HEK293 (cell line): ENCODE measurements around the gene HHIPL1.
A peak's percentile ranks its signal among the peaks of the same experiment; 100 is the strongest.

Source experiments
- CTCF ChIA-PET: fragments of 350-600 bp; formaldehyde crosslinking; extraction: SDS; loops from one replicate; lab custom pipeline; 2021; ENCODE audit warnings: antibody characterized with exemption; lab: Yijun Ruan, JAX
- POLR2A ChIA-PET: fragments of 300-600 bp; formaldehyde crosslinking; extraction: SDS; loops from one replicate; lab custom pipeline; 2020; ENCODE audit warnings: antibody characterized with exemption, inconsistent platforms; lab: Yijun Ruan, JAX
- H3K27ac ChIP-seq: fragments of 200-500 bp; sonication (Bioruptor generic); 2 replicates; pipeline ENCODE4 v1.5.1; 2014; ENCODE audit warnings: low read depth, low read length, control low read depth, inconsistent platforms; ENCODE audit errors: extremely low read depth
- H3K36me3 ChIP-seq, 2 experiments: fragments of 200-500 bp in 1 of 2; sonication (Bioruptor generic) in 1 of 2; 1 replicate in 1 of 2; 2 replicates in 1 of 2; pipeline ENCODE4 v1.5.1; 2014 to 2017; ENCODE audit warnings: inconsistent platforms in 2 of 2, low read length in 2 of 2; ENCODE audit not compliant: control insufficient read depth in 2 of 2, insufficient read depth in 1 of 2
- H3K4me1 ChIP-seq: fragments of 200-500 bp; sonication (Bioruptor generic); 2 replicates; pipeline ENCODE4 v1.5.1; 2014; ENCODE audit warnings: mild to moderate bottlenecking, low read length, inconsistent platforms; ENCODE audit not compliant: control insufficient read depth, insufficient read depth
- H3K4me3 ChIP-seq: 2 replicates; pipeline ENCODE4 v1.5.1; 2011; ENCODE audit warnings: low read depth, mild to moderate bottlenecking, control low read depth, low read length, moderate library complexity
- H3K9me3 ChIP-seq: fragments of 200-500 bp; sonication (Bioruptor generic); 2 replicates; pipeline ENCODE4 v1.5.1; 2014; ENCODE audit warnings: low read depth, low read length, inconsistent platforms; ENCODE audit not compliant: control insufficient read depth, insufficient read depth
- EGR2 ChIP-seq: fragments of 450-650 bp; formaldehyde crosslinking; IDR thresholded peaks from 2 replicates; pipeline ENCODE4 v1.5.1; 2016; ENCODE audit warnings: low read depth, missing biosample characterization, missing genetic modification characterization
- GLIS2 ChIP-seq: fragments of 450-650 bp; formaldehyde crosslinking; IDR thresholded peaks from 2 replicates; pipeline ENCODE4 v1.5.1; 2016; ENCODE audit warnings: missing biosample characterization, missing genetic modification characterization
- KLF16 ChIP-seq: fragments of 450-650 bp; formaldehyde crosslinking; IDR thresholded peaks from 2 replicates; pipeline ENCODE4 v1.5.1; 2017; ENCODE audit warnings: missing biosample characterization, missing genetic modification characterization
- KLF9 ChIP-seq: fragments of 450-650 bp; formaldehyde crosslinking; IDR thresholded peaks from 2 replicates; pipeline ENCODE4 v1.5.1; 2016; ENCODE audit warnings: missing biosample characterization, missing genetic modification characterization, low read depth
- MYNN ChIP-seq: fragments of 450-650 bp; formaldehyde crosslinking; IDR thresholded peaks from 2 replicates; pipeline ENCODE4 v1.5.1; 2016; ENCODE audit warnings: missing biosample characterization, missing genetic modification characterization, borderline replicate concordance
- SETDB1 ChIP-seq: IDR thresholded peaks from one replicate; pipeline ENCODE4 v1.6.1; 2017; ENCODE audit warnings: mild to moderate bottlenecking, low read length, moderate library complexity, mixed read lengths; ENCODE audit not compliant: insufficient read length
- TRIM28 ChIP-seq: IDR thresholded peaks from 2 replicates; pipeline ENCODE4 v1.6.1; 2011; ENCODE audit warnings: low read length, control low read depth, borderline replicate concordance
- YY1 ChIP-seq: fragments of 450-650 bp; formaldehyde crosslinking; IDR thresholded peaks from 2 replicates; pipeline ENCODE4 v1.5.1; 2018; ENCODE audit warnings: missing biosample characterization, missing genetic modification characterization
- ZBTB44 ChIP-seq: fragments of 450-650 bp; IDR thresholded peaks from 2 replicates; pipeline ENCODE4 v1.5.1; 2018; ENCODE audit warnings: missing biosample characterization, mild to moderate bottlenecking, missing genetic modification characterization
- ZFHX2 ChIP-seq: fragments of 450-650 bp; formaldehyde crosslinking; conservative IDR thresholded peaks from 2 replicates; pipeline ENCODE4 v1.5.1; 2016; ENCODE audit warnings: missing biosample characterization, missing genetic modification characterization
- ZNF10 ChIP-seq: fragments of 450-650 bp; formaldehyde crosslinking; IDR thresholded peaks from 2 replicates; pipeline ENCODE4 v1.5.1; 2017; ENCODE audit warnings: missing biosample characterization, missing genetic modification characterization
- ZNF112 ChIP-seq: fragments of 450-650 bp; formaldehyde crosslinking; IDR thresholded peaks from 2 replicates; pipeline ENCODE4 v1.5.0; 2017; ENCODE audit warnings: missing biosample characterization, missing genetic modification characterization
- ZNF221 ChIP-seq: fragments of 450-650 bp; formaldehyde crosslinking; IDR thresholded peaks from 2 replicates; pipeline ENCODE4 v1.5.1; 2017; ENCODE audit warnings: missing biosample characterization, missing genetic modification characterization, borderline replicate concordance
- ZNF23 ChIP-seq: fragments of 450-650 bp; formaldehyde crosslinking; IDR thresholded peaks from 2 replicates; pipeline ENCODE4 v1.5.1; 2016; ENCODE audit warnings: missing biosample characterization, missing genetic modification characterization, borderline replicate concordance
- ZNF239 ChIP-seq: fragments of 450-650 bp; formaldehyde crosslinking; IDR thresholded peaks from 2 replicates; pipeline ENCODE4 v1.5.1; 2016; ENCODE audit warnings: missing biosample characterization, missing genetic modification characterization
- ZNF514 ChIP-seq: fragments of 450-650 bp; formaldehyde crosslinking; IDR thresholded peaks from 2 replicates; pipeline ENCODE4 v1.5.1; 2016; ENCODE audit warnings: missing biosample characterization, missing genetic modification characterization
- ZNF571 ChIP-seq: fragments of 450-650 bp; formaldehyde crosslinking; IDR thresholded peaks from 2 replicates; pipeline ENCODE4 v1.5.0; 2017; ENCODE audit warnings: missing biosample characterization, missing genetic modification characterization
- ZNF585B ChIP-seq: fragments of 450-650 bp; formaldehyde crosslinking; IDR thresholded peaks from 2 replicates; pipeline ENCODE4 v1.5.1; 2016; ENCODE audit warnings: missing biosample characterization, missing genetic modification characterization
- ZSCAN16 ChIP-seq: fragments of 450-650 bp; formaldehyde crosslinking; IDR thresholded peaks from 2 replicates; pipeline ENCODE4 v1.5.1; 2016; ENCODE audit warnings: missing biosample characterization, missing genetic modification characterization
- ZSCAN4 ChIP-seq: fragments of 450-650 bp; formaldehyde crosslinking; IDR thresholded peaks from 2 replicates; pipeline ENCODE4 v1.5.1; 2017; ENCODE audit warnings: missing biosample characterization, missing genetic modification characterization
- ZSCAN5A ChIP-seq: fragments of 450-650 bp; formaldehyde crosslinking; IDR thresholded peaks from 2 replicates; pipeline ENCODE4 v1.5.1; 2016; ENCODE audit warnings: missing biosample characterization, missing genetic modification characterization
- TF ChIP-seq, protein P1 (sequence below): fragments of 450-650 bp; formaldehyde crosslinking; IDR thresholded peaks from 2 replicates; pipeline ENCODE4 v1.5.1; 2016; ENCODE audit warnings: missing biosample characterization, missing genetic modification characterization
- TF ChIP-seq, protein P2 (sequence below): fragments of 450-650 bp; formaldehyde crosslinking; IDR thresholded peaks from 2 replicates; pipeline ENCODE4 v1.5.1; 2016; ENCODE audit warnings: missing biosample characterization, missing genetic modification characterization

HHIPL1 gene

GRCh38 chr14:99678198-99678597 lies 33.3 kb downstream of the HHIPL1 start:
- Histone ChIP-seq H3K4me3 (no peak overlapping the region), H3K36me3 (no peaks in the 10 kb centered on the region), H3K9me3 (no peaks in the 10 kb centered on the region), H3K4me1 (no peaks in the 10 kb centered on the region), H3K27ac (no peak overlapping the region)
- TF ChIP-seq SETDB1 (peak; percentile 95), TRIM28 (peak; percentile 88; the same call in 1 of the 2 replicates), ZNF112 (no peak)
- POLR2A ChIA-PET = no interaction called here
- CTCF ChIA-PET = interaction anchor here (0.6 to 1.6 kb wide), 3 partner anchors 10 to 159 kb away, joined by 3 to 4 read pairs (median 3); no protein-coding TSS in a partner anchor

DNA sequence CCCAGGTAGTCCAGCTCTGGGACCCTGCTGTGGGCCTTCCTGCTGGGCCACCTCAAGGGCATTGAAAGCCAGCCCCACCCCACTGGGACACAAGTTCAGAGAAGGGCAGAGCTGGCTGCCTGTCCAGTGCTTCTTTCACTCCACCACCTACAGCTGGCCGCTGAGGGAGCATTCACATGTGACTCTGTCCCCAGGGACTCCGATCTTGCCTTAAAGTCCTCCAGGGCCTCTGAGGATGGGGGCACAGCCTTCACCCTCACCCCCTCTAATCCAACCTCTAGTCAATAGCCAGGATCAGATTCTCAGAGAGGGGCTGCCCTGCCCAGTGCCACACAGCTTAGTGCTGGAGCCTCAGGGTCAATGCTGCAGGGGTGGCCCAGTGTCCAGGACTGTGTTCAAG lies 34.2 kb downstream of the HHIPL1 start:
- no peak overlapping the region for H3K27ac ChIP-seq
- ChIA-PET CTCF (interaction anchor here (0.9 to 1.6 kb wide), 4 partner anchors 9 to 219 kb away, joined by 3 to 4 read pairs (median 4); no protein-coding TSS in a partner anchor), POLR2A (no interaction called here)
- no peaks in the 10 kb centered on the region for H3K36me3 ChIP-seq
- no peaks in the 10 kb centered on the region for H3K4me1 ChIP-seq
- H3K4me3 ChIP-seq = no peak overlapping the region
- no peaks in the 10 kb centered on the region for H3K9me3 ChIP-seq
- TF ChIP-seq ZNF23 (tag by site-specific recombination) (no peak), MYNN (tag by site-specific recombination) (no peak), YY1 (tag by site-specific recombination) (no peak), ZNF239 (tag by site-specific recombination) (no peak), ZNF585B (no peak), ZNF514 (tag by site-specific recombination) (no peak), ZNF221 (tag by site-specific recombination) (no peak), ZSCAN16 (tag by site-specific recombination) (no peak), ZNF10 (tag by site-specific recombination) (no peak)
- TF ChIP-seq, protein P1, sequence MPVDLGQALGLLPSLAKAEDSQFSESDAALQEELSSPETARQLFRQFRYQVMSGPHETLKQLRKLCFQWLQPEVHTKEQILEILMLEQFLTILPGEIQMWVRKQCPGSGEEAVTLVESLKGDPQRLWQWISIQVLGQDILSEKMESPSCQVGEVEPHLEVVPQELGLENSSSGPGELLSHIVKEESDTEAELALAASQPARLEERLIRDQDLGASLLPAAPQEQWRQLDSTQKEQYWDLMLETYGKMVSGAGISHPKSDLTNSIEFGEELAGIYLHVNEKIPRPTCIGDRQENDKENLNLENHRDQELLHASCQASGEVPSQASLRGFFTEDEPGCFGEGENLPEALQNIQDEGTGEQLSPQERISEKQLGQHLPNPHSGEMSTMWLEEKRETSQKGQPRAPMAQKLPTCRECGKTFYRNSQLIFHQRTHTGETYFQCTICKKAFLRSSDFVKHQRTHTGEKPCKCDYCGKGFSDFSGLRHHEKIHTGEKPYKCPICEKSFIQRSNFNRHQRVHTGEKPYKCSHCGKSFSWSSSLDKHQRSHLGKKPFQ (tag by site-specific recombination) = no peak
- TF ChIP-seq, protein P2, sequence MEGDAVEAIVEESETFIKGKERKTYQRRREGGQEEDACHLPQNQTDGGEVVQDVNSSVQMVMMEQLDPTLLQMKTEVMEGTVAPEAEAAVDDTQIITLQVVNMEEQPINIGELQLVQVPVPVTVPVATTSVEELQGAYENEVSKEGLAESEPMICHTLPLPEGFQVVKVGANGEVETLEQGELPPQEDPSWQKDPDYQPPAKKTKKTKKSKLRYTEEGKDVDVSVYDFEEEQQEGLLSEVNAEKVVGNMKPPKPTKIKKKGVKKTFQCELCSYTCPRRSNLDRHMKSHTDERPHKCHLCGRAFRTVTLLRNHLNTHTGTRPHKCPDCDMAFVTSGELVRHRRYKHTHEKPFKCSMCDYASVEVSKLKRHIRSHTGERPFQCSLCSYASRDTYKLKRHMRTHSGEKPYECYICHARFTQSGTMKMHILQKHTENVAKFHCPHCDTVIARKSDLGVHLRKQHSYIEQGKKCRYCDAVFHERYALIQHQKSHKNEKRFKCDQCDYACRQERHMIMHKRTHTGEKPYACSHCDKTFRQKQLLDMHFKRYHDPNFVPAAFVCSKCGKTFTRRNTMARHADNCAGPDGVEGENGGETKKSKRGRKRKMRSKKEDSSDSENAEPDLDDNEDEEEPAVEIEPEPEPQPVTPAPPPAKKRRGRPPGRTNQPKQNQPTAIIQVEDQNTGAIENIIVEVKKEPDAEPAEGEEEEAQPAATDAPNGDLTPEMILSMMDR = no peak

DNA sequence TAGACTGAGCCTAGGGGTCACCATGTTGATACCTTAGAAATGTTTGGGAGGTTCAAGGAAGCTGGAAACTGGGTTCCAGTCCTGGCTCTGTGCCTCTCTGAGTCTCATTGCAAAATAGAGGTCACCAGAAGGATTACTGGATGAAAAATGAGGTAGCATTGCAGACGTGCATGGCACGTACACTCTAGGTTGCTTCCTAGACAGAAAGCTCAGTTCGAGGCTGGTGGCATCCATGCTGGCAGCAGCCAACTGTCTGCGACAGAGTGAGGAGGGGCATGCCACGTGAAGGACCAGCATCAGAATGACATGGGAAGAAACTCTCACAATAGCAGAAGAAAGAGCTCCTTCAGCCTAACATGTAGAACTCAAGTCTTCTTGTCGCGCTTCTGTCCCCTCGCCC lies 34.6 kb downstream of the HHIPL1 start:
- no peaks in the 10 kb centered on the region for H3K9me3 ChIP-seq
- ChIA-PET POLR2A (no interaction called here), CTCF (interaction anchor here (0.9 to 1.8 kb wide), 7 partner anchors 8 to 219 kb away, joined by 3 to 6 read pairs (median 3); no protein-coding TSS in a partner anchor)
- no peaks in the 10 kb centered on the region for H3K4me1 ChIP-seq
- no peak overlapping the region for H3K27ac ChIP-seq
- H3K36me3 ChIP-seq = no peaks in the 10 kb centered on the region
- TF ChIP-seq GLIS2 = no peak
- TF ChIP-seq KLF9 (tag by site-specific recombination) = no peak
- no peak for TF ChIP-seq ZNF571
- TF ChIP-seq ZSCAN4 (tag by site-specific recombination) = no peak
- no peak for TF ChIP-seq KLF16
- no peak for TF ChIP-seq ZSCAN16 (tag by site-specific recombination)
- no peak for TF ChIP-seq EGR2
- no peak for TF ChIP-seq ZBTB44
- TF ChIP-seq ZFHX2 = no peak
- TF ChIP-seq ZSCAN5A = no peak
- no peak overlapping the region for H3K4me3 ChIP-seq
